HG02571 (cell line): Measurements from ENCODE around the gene PLCZ1.

Experiments used
- ATAC-seq: cut with Tn5 transposase; IDR thresholded peaks from one replicate; pipeline ENCODE4 v1.9.1; 2021; ENCODE audit warnings: mild to moderate bottlenecking, moderate library complexity; ENCODE audit not compliant: unreplicated experiment

The PLCZ1 gene

DNA sequence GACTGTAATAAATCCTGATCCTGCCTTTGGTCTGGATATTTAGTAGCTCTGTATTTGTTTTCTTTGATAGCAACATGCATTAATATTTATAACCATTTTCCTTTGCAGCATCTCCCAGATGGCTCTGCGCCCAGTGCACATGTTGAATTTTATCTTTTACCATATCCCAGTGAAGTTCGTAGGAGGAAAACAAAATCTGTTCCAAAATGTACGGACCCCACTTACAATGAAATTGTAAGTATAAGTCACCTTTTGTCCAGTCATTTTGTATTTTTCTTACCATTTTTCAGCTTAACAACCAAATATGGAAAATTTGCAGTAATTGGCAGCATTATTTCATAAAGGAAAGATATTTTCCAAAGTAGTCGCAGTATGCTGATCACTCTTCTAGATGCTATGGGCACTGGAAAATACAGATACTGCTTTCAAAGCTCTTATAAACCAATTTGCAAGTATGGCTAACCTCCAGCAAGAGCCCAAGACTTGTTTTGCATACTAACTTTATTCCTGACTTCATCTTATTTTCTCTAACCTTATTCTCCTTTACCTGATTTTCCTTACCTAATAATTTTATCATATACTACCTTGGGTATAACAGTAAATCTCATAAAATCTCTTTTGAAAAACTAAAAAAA lies 97.4 kb downstream of the PLCZ1 start:
- no peak for ATAC-seq

DNA sequence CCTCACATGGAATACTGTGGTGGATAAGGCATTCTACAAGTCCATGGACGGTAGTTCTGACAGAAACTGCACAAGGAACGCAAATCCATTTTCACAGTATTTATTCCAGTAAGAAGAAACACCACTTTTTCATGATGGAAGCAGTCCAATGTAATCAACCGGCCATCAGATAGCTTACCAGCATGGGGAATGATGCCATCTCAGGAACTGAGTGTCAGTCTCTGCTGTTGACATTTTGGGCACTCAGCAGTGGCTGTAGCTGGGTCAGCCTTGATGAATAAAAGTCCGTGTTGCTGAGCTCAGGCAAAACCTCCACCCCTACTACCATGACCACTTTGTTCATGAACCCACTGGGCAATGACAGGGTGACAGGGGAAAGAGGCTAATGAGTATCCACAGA lies 103.4 kb downstream of the PLCZ1 start:
- no peak for ATAC-seq
